ENCODE results near the gene MAMDC2. TPM values are rescaled to one million over a fixed set of nuclear protein-coding genes. Genes with fewer than 3 reads are reported as not detected.

MAMDC2 gene
- total RNA-seq, 1 experiment from 2014 or later, result not detected

DNA sequence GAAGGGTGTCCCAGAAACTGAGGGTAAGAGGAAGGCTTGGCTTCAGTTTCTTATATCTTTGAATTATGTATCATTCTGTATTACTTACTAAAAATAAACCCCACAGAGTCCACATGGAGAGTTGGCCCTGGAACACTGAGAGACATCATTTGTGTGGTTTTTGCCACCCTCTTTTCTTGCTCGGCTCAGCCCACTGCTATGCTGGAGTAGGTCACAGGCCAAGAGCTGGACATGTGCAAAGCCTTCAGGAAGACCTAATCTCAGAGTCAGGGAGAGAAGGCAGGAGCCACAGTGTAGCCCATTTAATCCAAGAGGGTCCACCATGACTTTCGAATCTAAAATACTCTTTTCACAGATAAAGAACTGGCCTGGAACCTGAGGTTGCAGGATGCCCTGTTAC is 47.5 kb downstream of the MAMDC2 start:
- CTCF ChIA-PET, result interaction anchor here (1.6 kb wide), 1 partner anchor 19 kb away, joined by 12 read pairs; no protein-coding TSS in a partner anchor
- TF ChIP-seq, protein P1, sequence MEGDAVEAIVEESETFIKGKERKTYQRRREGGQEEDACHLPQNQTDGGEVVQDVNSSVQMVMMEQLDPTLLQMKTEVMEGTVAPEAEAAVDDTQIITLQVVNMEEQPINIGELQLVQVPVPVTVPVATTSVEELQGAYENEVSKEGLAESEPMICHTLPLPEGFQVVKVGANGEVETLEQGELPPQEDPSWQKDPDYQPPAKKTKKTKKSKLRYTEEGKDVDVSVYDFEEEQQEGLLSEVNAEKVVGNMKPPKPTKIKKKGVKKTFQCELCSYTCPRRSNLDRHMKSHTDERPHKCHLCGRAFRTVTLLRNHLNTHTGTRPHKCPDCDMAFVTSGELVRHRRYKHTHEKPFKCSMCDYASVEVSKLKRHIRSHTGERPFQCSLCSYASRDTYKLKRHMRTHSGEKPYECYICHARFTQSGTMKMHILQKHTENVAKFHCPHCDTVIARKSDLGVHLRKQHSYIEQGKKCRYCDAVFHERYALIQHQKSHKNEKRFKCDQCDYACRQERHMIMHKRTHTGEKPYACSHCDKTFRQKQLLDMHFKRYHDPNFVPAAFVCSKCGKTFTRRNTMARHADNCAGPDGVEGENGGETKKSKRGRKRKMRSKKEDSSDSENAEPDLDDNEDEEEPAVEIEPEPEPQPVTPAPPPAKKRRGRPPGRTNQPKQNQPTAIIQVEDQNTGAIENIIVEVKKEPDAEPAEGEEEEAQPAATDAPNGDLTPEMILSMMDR (IDR thresholded peaks at IDR 0.05; ENCODE audit: unreplicated experiment), result no peak
- Mint-ChIP-seq H3K9me3 (ENCODE audit: unreplicated experiment) (no peaks in the 10 kb centered on the region), H3K4me1 (ENCODE audit: insufficient read depth, unreplicated experiment) (peaks cover 5% of the 10 kb centered on the region), H3K36me3 (ENCODE audit: insufficient read depth, unreplicated experiment) (no peaks in the 10 kb centered on the region), H3K4me3 (ENCODE audit: unreplicated experiment) (no peak overlapping the region), H3K27me3 (ENCODE audit: insufficient read depth, unreplicated experiment) (no peaks in the 10 kb centered on the region), H3K27ac (ENCODE audit: low read depth, unreplicated experiment) (no peak overlapping the region)
- BruUV-seq (replicated peaks), result no TSS peak
- POLR2A ChIA-PET, result no interaction called here
- DNase-seq (ENCODE audit: unreplicated experiment), result no peak
- intact Hi-C loops (cut with micrococcal nuclease), result no loop called here

DNA sequence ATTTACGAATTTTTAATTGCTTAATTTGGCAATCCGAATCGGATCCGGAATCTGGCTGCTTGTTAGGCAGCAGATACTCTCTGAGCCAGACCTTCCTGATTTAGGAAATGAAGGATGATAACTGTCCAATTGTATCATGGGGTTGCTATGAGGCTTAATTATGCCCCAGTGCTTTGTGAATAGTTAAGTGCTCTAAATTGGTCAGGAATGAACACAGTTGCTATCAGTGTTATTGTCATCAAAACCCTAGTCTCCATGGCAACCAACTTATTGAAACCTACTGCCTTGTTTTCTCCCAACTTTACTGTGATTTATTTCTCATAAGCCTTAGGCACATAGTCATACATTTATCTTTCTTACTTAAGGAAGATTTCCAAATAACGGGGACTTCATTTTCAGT is 47.9 kb downstream of the MAMDC2 start:
- peaks cover 5% of the 10 kb centered on the region for H3K4me1 Mint-ChIP-seq (ENCODE audit: insufficient read depth, unreplicated experiment)
- POLR2A ChIA-PET, result no interaction called here
- CTCF ChIA-PET, result interaction anchor here (1.6 kb wide), 1 partner anchor 19 kb away, joined by 12 read pairs; no protein-coding TSS in a partner anchor
- no peak overlapping the region for H3K27ac Mint-ChIP-seq (ENCODE audit: low read depth, unreplicated experiment)
- intact Hi-C loops (cut with micrococcal nuclease), result no loop called here
- BruUV-seq (replicated peaks), result no TSS peak
- no peak overlapping the region for H3K4me3 Mint-ChIP-seq (ENCODE audit: unreplicated experiment)
- no peaks in the 10 kb centered on the region for H3K36me3 Mint-ChIP-seq (ENCODE audit: insufficient read depth, unreplicated experiment)
- no peaks in the 10 kb centered on the region for H3K9me3 Mint-ChIP-seq (ENCODE audit: unreplicated experiment)
- no peaks in the 10 kb centered on the region for H3K27me3 Mint-ChIP-seq (ENCODE audit: insufficient read depth, unreplicated experiment)
- TF ChIP-seq, protein P1 (IDR thresholded peaks at IDR 0.05; ENCODE audit: unreplicated experiment), result no peak
- DNase-seq (ENCODE audit: unreplicated experiment), result no peak

DNA sequence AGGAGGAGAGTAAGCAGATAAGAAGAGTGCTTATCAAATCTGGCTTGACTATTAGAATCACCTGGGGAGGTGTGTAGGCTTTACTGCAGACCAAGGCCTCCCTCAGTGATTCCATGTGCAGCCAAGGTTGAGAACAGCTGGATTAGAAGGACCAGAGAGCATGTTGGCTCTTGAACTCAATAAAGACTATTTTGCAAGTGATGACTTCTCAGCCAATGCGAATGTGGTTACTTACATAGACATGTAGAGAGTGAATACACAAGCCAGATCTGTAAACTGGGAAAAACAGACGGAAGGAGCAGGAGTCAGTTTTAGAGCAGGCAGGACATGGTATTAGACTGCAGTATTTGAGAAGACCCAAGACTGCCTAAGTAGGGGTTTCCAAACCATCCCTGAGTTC is 48.5 kb downstream of the MAMDC2 start:
- no peaks in the 10 kb centered on the region for H3K9me3 Mint-ChIP-seq (ENCODE audit: unreplicated experiment)
- no peak overlapping the region for H3K27ac Mint-ChIP-seq (ENCODE audit: low read depth, unreplicated experiment)
- POLR2A ChIA-PET, result interaction anchor here (0.7 kb wide), 1 partner anchor 496 kb away, joined by 3 read pairs; no protein-coding TSS in a partner anchor
- CTCF ChIA-PET, result interaction anchor here (0.7 to 7.6 kb wide), 3 partner anchors 18 to 119 kb away, joined by 5 to 77 read pairs (median 12); no protein-coding TSS in a partner anchor
- H3K4me3 Mint-ChIP-seq (ENCODE audit: unreplicated experiment), result no peak overlapping the region
- intact Hi-C loops (cut with micrococcal nuclease), result no loop called here
- BruUV-seq (replicated peaks), result no TSS peak
- H3K36me3 Mint-ChIP-seq (ENCODE audit: insufficient read depth, unreplicated experiment), result no peaks in the 10 kb centered on the region
- DNase-seq (ENCODE audit: unreplicated experiment), result no peak
- peaks cover 5% of the 10 kb centered on the region for H3K4me1 Mint-ChIP-seq (ENCODE audit: insufficient read depth, unreplicated experiment)
- TF ChIP-seq, protein P1 (IDR thresholded peaks at IDR 0.05; ENCODE audit: unreplicated experiment), result no peak
- no peaks in the 10 kb centered on the region for H3K27me3 Mint-ChIP-seq (ENCODE audit: insufficient read depth, unreplicated experiment)

DNA sequence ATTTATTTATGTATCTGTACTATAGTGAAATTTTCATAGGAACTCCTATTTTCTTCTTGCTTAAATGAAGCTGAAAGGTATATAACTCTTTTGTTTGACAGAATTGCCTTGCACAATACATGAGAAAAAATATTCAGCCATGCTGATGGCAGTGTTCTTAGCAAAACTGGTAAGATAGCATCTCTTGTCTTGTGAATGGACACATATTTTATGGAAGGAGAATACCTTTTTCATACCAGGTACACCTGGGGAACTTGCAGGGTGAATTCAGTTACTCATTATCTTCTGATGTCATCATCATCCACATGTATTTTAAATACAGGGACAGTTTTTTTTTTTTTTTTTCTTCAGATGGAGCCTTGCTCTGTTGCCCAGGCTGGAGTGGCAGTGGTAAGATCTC is 49.4 kb downstream of the MAMDC2 start:
- no peak for DNase-seq (ENCODE audit: unreplicated experiment)
- POLR2A ChIA-PET, result no interaction called here
- intact Hi-C loops (cut with micrococcal nuclease), result no loop called here
- no TSS peak for BruUV-seq (replicated peaks)
- Mint-ChIP-seq H3K27ac (ENCODE audit: low read depth, unreplicated experiment) (no peak overlapping the region), H3K27me3 (ENCODE audit: insufficient read depth, unreplicated experiment) (no peaks in the 10 kb centered on the region), H3K36me3 (ENCODE audit: insufficient read depth, unreplicated experiment) (no peaks in the 10 kb centered on the region), H3K4me1 (ENCODE audit: insufficient read depth, unreplicated experiment) (peaks cover 5% of the 10 kb centered on the region), H3K9me3 (ENCODE audit: unreplicated experiment) (no peaks in the 10 kb centered on the region), H3K4me3 (ENCODE audit: unreplicated experiment) (no peak overlapping the region)
- TF ChIP-seq, protein P1 (IDR thresholded peaks at IDR 0.05; ENCODE audit: unreplicated experiment), result no peak
- CTCF ChIA-PET, result interaction anchor here (0.6 to 7.6 kb wide), 2 partner anchors 14 to 20 kb away, joined by 3 to 77 read pairs; no protein-coding TSS in a partner anchor

All from MCF 10A (cell line).